Inflammatory macrophage (primary cell): ENCODE data around the gene LDLRAD4.

Experiments
- DNase-seq, 2 donors: peaks; one replicate each; pipeline ENCODE4 v3.0.0-alpha.2; 2020 to 2022

LDLRAD4 gene

DNA sequence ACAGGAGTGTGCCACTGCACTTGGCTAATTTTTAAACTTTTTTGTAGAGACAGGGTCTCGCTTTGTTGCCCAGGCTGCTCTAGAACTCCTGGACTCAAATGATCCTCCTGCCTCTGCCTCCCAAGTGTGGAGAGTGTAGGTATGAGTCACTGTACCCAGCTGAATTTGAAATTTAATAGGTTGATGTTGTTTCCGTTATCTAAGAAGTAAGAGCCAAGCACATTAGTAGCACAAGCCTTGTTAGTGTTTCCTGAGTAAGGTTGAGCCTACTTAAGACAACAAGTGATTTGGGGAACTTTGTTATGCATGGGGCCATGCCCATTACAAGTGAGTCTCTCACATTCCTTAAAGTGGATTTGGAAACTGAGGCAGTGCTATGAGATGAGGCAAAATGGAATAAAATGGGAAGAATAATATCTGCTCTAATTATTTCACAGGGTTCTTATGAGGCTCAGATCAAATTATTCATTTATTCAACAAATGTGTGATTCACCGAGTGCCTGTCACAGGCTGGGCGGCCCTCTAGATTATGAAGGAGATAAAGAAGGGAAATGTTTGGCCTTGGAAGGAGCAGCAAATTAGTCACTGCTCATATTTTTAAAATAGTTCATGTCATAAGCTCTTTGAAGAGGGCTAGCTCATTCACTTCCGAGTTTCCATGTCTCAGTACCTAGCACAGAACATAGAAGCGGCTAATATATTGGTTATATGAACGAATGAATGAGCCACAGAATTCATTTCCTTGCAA is 217.2 kb downstream of the LDLRAD4 start:
- no peak for DNase-seq

DNA sequence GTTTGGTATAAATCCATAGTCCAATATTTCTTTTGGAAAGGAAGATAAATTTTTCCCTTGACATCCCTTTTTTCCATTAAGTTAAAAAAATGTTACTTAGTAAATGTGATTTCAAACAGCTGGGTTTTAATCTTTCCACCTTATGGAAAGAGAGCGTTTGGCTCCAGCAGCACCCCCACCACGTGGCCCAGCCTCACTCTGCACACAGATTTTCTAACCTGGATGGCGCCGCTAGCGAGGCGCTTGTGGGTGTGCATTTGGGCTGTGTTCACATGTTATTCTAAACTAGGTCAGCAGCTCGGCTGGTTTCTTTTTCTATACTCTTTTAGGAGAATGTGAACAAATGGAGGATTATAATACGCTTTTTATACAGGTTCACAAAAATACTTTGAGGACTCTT is 218.0 kb downstream of the LDLRAD4 start:
- DNase-seq = no peak

DNA sequence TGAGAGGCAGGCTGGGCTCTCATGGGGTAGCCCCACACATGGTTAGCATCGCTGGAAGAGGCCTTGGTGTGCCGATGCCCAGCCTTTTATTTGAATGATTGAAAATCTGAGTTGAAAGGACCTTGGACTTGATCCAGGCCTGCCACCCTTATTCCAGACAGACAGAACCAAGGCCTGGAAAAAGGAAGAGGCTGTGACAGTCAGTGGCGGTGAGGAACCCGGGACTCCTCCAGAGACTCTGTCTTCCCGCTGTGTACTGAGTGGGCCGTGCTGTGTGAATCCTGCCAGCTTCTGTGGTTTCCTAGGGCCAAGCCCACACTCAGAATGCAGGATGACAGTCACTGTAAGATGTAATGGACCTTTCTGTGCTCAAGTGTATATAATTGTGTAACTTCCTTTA is 218.5 kb downstream of the LDLRAD4 start:
- peak; percentile 90 to 95 for DNase-seq

DNA sequence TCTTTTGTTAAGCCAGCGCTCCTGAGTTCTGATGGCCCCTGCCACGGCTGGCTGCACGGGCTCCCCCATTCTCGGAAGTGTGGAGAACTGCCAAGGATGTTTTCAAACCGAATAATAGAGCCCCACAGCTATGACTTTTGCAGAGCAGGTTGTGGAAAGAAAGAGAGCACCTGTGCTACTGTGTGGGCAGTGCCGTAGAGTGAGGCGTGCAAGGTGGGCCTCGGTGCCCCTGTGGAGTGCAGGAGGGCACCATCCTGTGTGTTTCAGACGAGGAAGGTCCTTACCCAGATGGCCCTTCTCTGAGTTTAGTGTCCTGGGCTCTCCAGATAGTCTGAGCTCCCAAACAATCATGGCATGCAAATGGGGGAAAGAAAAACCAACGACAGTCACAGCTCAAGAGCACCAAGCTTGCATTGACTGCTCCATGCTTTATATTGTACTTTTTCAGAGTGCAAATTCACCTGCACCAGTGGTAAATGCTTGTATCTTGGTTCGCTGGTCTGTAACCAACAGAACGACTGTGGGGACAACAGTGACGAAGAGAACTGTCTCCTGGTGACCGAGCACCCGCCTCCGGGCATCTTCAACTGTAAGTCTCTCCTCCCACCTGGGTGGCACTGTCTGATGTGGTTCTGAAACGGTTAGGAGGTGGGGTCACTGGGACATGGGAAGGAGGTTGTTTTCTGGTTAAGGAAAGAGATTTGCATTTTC is 219.4 kb downstream of the LDLRAD4 start:
- DNase-seq = no peak

DNA sequence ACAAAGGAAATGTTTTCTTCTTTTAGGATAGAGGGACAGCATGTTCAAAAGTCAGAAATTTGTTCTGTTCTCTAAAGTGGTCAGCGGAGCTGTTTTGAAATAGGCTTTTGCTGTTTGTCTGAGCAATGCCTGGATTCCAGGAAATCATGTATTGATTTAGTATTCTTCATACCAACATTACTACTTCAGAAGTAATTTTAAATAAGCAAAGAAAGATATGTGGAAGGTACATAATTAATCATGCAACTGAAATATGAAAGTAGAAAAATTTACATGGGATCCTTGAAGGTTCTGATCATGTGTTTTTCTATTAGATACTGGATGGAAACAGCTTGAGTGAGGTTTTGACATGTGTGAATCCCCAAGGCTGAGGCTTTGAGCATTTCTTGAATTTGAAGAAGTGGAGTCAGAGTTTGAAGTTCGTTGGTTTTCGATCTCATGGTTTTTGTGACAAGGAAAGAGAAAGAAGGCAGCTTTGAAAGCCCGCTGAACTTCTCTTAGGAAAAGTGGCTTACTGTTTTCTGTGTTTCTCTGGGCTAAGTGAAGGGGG is 220.0 kb downstream of the LDLRAD4 start:
- no peak for DNase-seq

DNA sequence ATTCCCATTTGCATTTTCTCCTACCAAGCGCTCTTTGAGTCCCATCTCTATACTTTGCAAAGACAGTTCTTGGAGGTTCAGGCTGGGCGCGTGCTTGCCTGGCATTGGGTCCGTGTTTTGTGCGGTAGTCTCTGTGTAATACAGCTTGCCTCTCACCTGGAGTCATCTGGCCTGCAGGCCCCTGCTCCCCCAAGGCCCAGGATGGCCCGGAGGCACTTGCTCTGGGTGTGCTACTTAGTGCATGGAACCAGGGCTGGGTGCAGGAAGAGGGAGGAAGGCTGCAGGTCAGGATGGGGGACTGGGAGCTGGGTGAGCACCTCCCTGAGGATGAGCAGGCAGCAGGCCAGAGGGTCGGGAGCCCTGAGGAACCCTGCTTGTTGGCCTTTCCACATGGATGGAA is 220.9 kb downstream of the LDLRAD4 start:
- DNase-seq = no peak

DNA sequence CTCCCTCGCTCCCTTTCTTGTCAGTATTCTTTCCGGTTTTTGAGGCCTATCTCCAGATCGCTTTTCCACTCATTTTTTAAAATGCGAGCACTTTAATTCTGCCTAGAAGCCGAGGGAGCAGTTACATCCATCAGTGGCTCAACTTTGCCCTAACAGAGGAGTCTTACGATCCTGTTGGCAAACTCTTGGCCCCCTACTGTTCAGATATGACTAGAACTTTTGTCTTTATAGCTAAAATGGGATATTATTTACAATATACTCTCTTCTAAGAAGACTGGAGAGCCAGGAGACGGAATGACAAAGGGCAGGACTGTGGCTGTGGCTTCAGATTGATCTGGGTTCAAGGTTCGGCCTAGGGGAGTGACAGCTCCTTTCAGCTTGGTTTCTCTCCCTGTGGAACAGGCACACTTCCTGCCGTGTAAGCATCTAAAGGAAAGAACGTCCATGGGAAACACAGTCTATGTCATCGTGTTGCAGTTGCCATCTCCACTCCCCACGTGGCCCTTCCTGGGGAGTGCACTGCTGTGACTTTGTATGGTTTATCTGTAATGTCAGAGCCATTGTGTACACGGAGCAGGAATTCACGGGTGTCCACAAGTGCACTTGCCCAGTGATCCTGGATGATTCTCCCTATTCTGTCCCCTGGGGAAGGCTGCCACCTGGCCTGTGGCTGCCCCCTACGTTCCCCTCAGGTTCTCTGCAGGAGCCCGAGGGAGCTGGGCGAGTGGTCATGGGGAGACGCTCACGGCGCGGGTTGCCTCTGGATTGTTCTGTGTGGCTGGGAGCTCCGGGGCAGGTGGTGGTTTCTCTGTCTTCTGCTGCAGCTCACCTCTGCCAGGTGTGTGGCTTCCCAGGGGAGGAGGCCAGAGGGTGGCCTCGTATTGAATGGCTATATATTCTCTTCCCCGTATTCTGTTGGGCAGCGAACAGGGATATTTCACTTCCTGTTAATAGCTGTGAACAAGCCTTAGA is 222.0 kb downstream of the LDLRAD4 start:
- no peak for DNase-seq

DNA sequence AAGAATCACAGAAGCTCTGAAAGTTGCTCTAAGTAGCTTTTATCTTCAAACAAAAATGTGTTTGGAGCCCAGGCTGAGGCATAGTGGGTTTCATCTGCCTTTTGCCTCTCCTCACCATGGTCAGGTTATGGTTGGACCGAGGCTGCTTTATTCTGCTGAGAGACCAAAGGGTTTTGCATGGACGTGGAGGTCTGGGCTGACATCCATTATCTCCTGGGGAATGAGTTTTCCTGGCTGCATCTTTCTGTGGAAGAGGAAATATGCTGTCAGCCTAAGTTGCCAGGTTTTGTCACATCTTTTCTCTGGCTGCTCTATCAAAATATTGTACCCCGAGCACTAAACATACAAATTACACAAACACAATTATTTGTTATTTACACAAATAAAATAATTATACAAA is 223.2 kb downstream of the LDLRAD4 start:
- DNase-seq = no peak

DNA sequence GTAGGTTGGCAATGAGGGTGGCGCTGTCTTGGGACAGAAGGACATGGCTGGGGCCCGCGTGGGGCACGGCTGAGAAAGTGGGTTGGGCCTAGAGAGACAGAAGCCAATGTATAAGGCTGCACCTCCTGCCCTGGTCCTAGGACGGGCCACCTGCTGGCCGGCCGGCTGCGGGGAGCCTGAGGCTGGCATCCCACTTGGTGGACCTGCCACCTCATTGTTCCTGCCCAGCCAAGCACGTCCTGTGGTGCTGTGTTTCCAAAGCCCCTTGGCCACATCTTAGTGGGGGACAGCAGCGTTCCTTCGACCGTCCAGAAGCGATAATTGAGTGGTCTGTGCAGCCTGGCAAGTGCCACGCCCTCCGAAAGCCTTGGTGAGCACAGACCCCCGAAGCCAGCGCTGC is 223.9 kb downstream of the LDLRAD4 start:
- DNase-seq = no peak

DNA sequence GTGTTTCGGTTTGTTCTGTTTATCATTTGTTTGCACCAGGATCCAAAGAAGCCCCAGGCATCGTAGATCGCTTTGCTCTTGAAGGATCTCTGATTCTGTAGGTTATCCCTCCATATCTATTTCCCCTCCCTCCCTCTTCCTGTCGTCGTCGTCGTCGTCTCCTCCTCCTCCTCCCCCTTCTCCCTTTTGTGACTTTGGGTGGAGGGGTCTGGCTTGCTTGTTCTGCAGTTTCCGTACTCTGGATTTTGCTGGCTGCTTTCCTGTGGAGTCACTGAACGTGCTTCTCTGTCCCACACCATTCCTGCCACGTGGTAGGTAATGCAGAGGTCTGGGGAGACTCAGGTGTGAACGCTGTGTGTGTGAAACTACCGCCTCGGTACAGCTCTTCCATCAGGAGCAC is 225.0 kb downstream of the LDLRAD4 start:
- DNase-seq = no peak

DNA sequence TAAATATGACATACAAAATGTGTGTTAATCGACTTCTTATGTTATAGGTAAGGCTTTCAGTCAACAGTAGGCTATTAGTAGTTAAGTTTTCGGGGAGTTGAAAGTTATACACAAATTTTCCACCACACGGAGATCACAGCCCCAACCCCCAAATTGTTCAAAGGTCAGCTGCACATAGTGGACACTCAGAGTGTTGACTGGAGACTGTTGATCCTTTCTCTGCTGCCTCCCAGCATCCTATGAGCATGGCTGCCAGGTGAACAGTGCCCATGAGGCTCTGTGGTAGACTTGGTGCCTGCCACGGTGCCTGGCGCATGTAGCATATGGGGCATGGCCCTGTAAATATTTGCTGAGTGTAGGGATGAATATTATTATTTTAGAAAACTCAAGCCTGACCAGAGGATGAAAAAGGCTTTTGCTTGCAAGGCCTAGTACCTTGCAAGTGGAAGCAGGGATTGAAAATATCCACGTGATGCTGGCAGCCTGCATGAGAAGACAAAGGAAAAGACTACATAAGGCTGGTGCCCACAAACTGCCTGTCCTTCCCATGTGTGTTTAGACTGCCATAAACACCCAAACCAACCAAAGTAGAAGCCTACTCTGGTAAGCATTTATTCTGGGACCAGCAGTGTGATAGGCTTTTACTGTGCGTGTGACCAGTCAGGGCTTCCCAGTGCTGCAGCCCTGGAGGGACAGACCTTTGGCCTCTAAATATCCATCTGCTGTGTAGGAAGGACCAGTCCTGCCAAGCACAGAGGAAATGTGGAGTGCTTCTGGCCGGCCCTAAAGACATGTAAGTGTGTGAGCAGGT is 226.1 kb downstream of the LDLRAD4 start:
- DNase-seq = no peak

DNA sequence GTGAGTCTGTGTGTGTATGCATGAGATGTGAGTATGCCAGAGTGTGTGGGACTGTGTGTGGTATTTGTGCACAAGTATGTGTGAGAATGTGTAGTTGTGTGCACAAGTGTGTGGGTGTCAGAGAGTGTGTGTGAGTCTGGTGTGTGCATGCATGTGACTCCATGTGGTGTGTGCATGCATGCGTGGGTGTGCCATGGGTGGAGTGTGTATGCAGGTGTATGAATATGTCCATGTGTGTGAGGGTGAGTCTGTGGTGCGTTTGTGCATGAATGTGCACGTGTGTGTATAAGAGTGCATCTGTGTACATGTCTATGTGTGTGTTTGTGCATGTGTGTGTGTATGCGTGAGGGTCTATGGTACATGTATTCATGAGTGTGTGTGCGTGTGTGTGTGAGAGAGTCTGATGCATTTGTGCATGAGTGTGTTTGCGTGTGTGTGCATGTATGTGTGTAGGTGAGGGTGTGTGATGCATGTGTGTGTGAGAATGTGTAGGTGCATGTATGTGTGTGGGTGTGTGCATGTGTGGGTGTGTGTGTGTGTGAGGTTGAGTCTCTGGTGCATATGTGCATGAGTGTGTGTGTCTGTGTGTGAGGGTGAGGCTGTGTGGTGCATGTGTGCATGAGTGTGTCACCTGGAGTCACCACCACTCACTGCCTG is 226.8 kb downstream of the LDLRAD4 start:
- no peak for DNase-seq

DNA sequence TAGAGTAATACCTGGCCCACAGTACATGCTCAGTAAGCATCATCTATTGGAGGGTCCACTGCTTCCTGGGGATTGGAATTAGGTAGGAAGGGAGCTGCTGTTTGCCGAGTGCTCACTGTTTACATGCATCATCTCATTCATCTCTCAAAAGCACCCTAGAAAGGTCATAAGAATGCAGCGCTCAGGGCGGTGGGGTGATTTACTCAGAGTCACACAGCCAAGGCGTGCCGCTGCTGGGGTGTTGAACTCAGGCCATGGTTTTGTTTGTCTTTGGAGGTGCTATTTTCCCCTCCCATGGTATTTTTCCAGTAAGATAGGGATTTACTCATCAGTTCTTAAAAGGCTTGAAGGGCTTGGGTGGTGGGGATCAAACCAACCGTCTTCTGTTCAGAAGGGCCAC is 227.5 kb downstream of the LDLRAD4 start:
- no peak for DNase-seq

DNA sequence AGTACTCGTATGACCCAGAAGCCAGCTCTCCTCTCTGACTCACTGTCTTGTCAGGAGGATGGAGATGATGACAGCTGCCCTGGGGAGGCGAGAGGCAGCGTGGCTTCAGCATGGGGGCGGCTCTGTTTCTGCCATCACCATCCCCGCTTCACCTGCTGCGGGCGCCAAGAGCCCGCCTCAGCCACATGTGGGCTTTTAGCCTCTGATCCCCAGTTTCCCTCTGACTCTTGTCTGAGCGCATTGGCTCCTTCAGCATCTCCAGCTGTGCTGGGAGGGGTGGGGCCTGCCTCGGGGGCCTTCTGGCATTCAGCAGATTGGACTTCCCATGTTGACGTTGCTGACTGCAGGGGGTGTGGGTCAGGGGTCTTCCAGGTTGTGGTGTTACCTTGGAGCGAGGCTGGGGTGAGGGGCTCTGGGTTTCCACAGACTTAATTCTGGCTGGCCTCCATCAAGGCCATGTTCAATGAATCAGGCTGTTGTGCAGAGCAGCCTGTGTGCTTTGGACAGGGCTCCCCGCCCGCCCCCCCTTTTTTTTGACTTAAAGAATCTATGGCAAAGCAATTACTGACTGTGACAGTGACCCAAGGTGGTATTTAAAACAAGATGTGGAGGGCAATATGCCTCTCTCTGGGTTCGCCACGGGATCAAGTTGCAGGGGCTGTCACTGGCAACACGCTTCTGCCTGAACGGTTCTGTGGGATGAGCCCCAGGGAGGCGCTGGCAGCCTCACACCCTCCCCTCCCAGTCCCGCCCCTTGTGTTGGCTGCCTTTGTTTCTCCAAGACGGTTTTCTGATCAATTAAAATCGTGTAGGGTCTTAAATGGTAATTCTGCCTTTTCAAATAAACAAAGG is 228.3 kb downstream of the LDLRAD4 start:
- no peak for DNase-seq

DNA sequence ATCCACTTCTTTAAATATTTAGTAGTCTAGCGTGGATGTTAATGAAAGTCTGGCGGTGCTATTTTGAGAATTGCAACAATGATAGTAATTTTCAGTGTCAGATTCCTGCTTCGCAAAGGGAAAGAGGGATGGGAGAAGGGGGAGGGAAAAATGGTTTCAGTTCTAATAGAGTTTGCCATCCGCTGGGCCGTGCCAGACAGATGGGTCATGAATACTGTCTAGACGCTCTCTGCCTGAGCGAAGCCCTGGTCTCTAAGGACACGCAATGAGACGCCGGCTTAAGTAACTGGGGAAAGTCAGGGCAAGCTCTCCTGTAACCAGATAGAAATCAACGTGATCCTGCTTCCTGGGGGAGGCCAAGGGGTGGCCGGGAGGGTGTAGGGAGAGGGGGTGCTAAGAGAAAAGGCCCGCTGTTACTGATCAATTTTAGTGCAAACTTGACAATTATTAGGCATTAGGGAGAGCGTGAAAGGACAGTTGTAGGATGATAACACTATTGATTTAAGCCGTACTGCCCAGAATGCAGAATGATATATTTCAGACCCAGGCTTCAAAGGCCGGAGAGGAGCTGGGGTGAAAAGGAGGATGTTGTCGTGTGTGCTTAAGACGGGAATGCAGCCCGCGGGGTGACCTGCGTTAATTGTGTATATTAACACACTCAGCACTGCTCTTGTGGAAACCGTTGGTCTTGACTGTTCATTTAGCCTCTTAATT is 229.2 kb downstream of the LDLRAD4 start:
- DNase-seq = no peak

DNA sequence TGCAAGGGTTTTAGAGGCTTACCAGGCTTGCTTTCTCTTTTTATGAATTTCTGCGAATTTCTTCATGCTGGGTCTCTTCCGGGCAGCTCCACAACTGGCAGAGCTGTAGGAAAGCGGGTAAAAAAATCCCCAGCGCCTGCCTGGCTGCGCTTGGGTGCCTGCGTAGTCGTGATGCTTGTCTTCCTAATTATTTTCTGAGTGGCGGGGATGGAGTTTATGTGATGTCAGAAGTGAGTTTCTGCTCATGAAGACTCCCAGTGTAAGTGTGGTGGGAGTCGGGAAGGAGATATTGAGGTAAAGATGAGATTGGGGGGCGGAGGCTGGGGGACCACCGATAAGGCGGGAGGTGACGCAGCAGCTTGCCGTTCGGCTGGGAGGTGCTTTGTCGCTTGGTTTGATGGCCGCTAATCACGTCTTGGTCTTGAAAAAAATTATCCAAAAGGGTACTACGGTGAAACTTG is 229.8 kb downstream of the LDLRAD4 start:
- DNase-seq = no peak

DNA sequence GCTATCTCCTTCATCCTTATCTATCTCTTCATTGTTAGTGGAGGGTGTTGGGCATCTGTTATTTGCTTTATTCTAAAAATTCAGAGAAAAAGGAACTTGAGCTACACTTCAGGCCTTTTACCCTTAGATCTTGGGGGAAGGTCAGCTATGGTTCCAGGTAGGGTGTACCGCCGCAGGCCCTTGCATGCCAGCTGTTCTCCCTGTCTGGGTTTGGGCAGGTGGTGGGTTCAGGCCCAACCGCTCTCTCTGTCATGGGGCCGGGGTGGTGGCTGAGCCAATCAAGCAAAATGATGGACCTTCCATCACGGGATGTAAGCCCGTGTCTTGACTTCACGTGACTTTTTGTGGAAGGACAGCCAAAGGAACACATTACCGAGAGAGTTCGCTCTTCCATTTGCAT is 231.1 kb downstream of the LDLRAD4 start:
- DNase-seq = no peak

DNA sequence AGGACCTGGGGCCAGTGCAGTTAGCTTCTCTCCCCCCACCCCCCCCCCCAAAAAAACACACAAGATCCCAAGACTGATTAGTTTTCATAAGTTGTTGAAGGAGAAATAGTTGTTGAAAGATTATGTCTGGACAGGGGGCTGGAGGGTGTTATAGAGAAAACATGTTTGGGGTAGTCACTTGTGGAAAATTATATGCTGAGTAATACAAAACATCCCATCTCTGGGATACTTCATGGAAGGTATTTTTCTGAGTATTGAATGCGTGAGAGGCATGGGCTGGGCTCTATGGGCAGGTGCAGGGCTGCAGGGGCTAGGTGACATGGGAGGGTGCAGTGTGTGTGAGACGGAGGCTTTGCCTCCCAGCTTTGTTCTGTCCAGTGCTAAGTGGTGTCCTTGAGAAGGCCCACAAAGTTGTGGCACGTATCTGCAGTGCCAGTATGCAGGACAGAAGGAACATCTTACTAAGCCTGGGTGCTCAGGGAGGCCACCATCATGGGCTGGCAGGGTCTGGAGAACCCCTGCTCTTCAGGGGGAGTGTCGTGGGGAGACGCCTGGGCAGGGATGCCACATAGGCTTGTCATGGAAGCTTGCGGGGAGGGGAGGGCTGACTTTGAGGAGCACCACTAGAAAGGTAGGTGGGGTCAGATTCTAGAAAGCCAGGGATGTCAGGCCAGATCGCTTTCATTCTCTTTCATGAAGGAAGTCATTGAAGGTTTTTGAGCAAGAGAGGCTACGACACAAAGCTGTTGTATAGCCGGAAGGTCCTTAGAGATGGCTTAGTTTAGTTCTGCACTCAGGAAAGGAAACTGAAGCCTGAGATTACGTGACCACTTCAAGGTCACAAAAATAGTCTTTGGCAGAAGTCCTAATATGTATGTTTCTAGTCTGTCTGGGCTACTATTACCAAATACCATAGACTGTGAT is 232.0 kb downstream of the LDLRAD4 start:
- DNase-seq = peak; percentile 47 to 63

DNA sequence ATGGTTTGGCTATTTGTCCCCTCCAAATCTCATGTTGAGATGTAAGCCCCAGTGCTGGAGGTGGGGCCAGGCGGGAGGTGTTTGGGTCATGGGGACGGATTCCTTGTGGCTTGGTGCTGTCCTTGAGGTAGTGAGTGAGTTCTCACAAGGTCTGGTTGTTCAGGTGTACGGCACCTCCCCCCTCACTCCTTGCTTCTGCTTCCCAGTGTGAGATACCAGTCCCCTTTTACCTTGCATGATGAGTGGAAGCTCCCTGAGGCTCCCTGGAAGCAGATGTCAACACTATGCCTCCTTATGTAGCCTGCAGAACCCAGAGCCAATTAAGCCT is 232.6 kb downstream of the LDLRAD4 start:
- no peak for DNase-seq
